SH-SY5Y (cell line): ENCODE results near the gene ID3.

ENCODE experiments used
- GATA2 ChIP-seq: IDR thresholded peaks from 2 replicates; pipeline ENCODE4 v1.6.1; 2011; ENCODE audit warnings: mild to moderate bottlenecking, low read depth, low read length
- GATA3 ChIP-seq: IDR thresholded peaks from 2 replicates; pipeline ENCODE4 v1.6.1; 2011; ENCODE audit warnings: low read depth, mild to moderate bottlenecking, low read length, moderate library complexity

Gene ID3

GRCh38 chr1:23554127-23554480 is 5.2 kb downstream of the ID3 start:
- TF ChIP-seq GATA3 (no peak), GATA2 (no peak)

- TF ChIP-seq GATA2 = no peak
- TF ChIP-seq GATA3 = no peak
These were observed 5.8 kb downstream of the ID3 start for GRCh38 chr1:23553231-23554126.

- no peak for TF ChIP-seq GATA2
- TF ChIP-seq GATA3 = no peak
These were observed 7.5 kb downstream of the ID3 start for GRCh38 chr1:23551849-23552248.

GRCh38 chr1:23548704-23549143 is 10.6 kb downstream of the ID3 start:
- TF ChIP-seq GATA2 = no peak
- no peak for TF ChIP-seq GATA3

GRCh38 chr1:23546897-23547584 is 12.3 kb downstream of the ID3 start:
- TF ChIP-seq GATA3 (no peak), GATA2 (no peak)

GRCh38 chr1:23545851-23546250 is 13.4 kb downstream of the ID3 start:
- TF ChIP-seq GATA2 = no peak
- no peak for TF ChIP-seq GATA3

- TF ChIP-seq GATA3 (no peak), GATA2 (no peak)
These were observed 14.6 kb downstream of the ID3 start for GRCh38 chr1:23544444-23545389.

GRCh38 chr1:23543707-23544443 is 15.4 kb downstream of the ID3 start:
- TF ChIP-seq GATA3 (no peak), GATA2 (no peak)

- TF ChIP-seq GATA2 (peak; percentile 99), GATA3 (peak; percentile 91)
These were observed 19.5 kb downstream of the ID3 start for GRCh38 chr1:23539698-23540266.

- TF ChIP-seq GATA3 = peak; percentile 58
- peak; percentile 52 for TF ChIP-seq GATA2
These were observed 21.9 kb downstream of the ID3 start for GRCh38 chr1:23537296-23537973.

- no peak for TF ChIP-seq GATA2
- TF ChIP-seq GATA3 = no peak
These were observed 25.9 kb downstream of the ID3 start for GRCh38 chr1:23533246-23534023.
